ENCODE data around the gene PLN.

The PLN gene

GRCh38 chr6:118530942-118531341 is 17.2 kb upstream of the PLN start:
- no peak for TF ChIP-seq CTCF (IDR thresholded peaks at IDR 0.05; ENCODE audit: low read depth, low read length, missing control alignments)
- in situ Hi-C loops (cut with HindIII; ENCODE audit: low sequenced_read_pairs) = no loop called here
- no peak for DNase-seq (ENCODE audit: low read depth)
- no peak overlapping the region for H3K4me3 ChIP-seq (ENCODE audit: low read depth, low read length)

- TF ChIP-seq CTCF (IDR thresholded peaks at IDR 0.05; ENCODE audit: low read depth, low read length, missing control alignments) = no peak
- H3K4me3 ChIP-seq (ENCODE audit: low read depth, low read length) = no peak overlapping the region
- in situ Hi-C loops (cut with HindIII; ENCODE audit: low sequenced_read_pairs) = no loop called here
- DNase-seq (ENCODE audit: low read depth) = no peak
Observed at GRCh38 chr6:118535176-118535844, 12.8 kb upstream of the PLN start.

- no peak for DNase-seq (ENCODE audit: low read depth)
- in situ Hi-C loops (cut with HindIII; ENCODE audit: low sequenced_read_pairs) = no loop called here
- H3K4me3 ChIP-seq (ENCODE audit: low read depth, low read length) = no peak overlapping the region
- no peak for TF ChIP-seq CTCF (IDR thresholded peaks at IDR 0.05; ENCODE audit: low read depth, low read length, missing control alignments)
Observed at GRCh38 chr6:118536478-118536877, 11.6 kb upstream of the PLN start.

- DNase-seq (ENCODE audit: low read depth) = no peak
- no peak overlapping the region for H3K4me3 ChIP-seq (ENCODE audit: low read depth, low read length)
- no peak for TF ChIP-seq CTCF (IDR thresholded peaks at IDR 0.05; ENCODE audit: low read depth, low read length, missing control alignments)
- in situ Hi-C loops (cut with HindIII; ENCODE audit: low sequenced_read_pairs) = no loop called here
Observed at GRCh38 chr6:118537574-118537973, 10.5 kb upstream of the PLN start.

- no peak for TF ChIP-seq CTCF (IDR thresholded peaks at IDR 0.05; ENCODE audit: low read depth, low read length, missing control alignments)
- DNase-seq (ENCODE audit: low read depth) = peak; percentile 98
- H3K4me3 ChIP-seq (ENCODE audit: low read depth, low read length) = no peak overlapping the region
- in situ Hi-C loops (cut with HindIII; ENCODE audit: low sequenced_read_pairs) = no loop called here
Observed at GRCh38 chr6:118542184-118542952, 5.7 kb upstream of the PLN start.

- H3K4me3 ChIP-seq (ENCODE audit: low read depth, low read length) = no peak overlapping the region
- in situ Hi-C loops (cut with HindIII; ENCODE audit: low sequenced_read_pairs) = no loop called here
- no peak for TF ChIP-seq CTCF (IDR thresholded peaks at IDR 0.05; ENCODE audit: low read depth, low read length, missing control alignments)
- DNase-seq (ENCODE audit: low read depth) = no peak
Observed at GRCh38 chr6:118544105-118544504, 4.0 kb upstream of the PLN start.
